GM23248 (cell line): ENCODE data around the gene RFX3. TPM values are rescaled to one million over a fixed set of nuclear protein-coding genes. Genes with fewer than 3 reads are reported as not detected.
A peak's percentile ranks its signal among the peaks of the same experiment; 100 is the strongest.

ENCODE experiments used
- DNase-seq: peaks from one replicate; pipeline ENCODE4 v3.0.0-alpha.2; 2015
- H2AFZ ChIP-seq: fragments of 200-600 bp; sonication (generic); 2 replicates; pipeline ENCODE4 v1.6.1; 2016; ENCODE audit warnings: antibody characterized with exemption
- H3F3A ChIP-seq: fragments of 200-600 bp; sonication (generic); 2 replicates; pipeline ENCODE4 v1.6.1; 2016; ENCODE audit warnings: mild to moderate bottlenecking, antibody characterized with exemption, mixed run types; ENCODE audit not compliant: insufficient read depth
- H3K27ac ChIP-seq: fragments of 200-600 bp; sonication (generic); 2 replicates; pipeline ENCODE4 v1.5.1; 2016; ENCODE audit warnings: mild to moderate bottlenecking
- H3K27me3 ChIP-seq: fragments of 200-600 bp; sonication (generic); replicated peaks from 2 replicates; pipeline ENCODE4 v1.6.1; 2016; ENCODE audit warnings: mild to moderate bottlenecking; ENCODE audit not compliant: insufficient read depth
- H3K36me3 ChIP-seq: fragments of 200-600 bp; sonication (generic); 2 replicates; pipeline ENCODE4 v1.6.1; 2016; ENCODE audit warnings: low read depth, mild to moderate bottlenecking
- H3K4me1 ChIP-seq: fragments of 200-600 bp; sonication (generic); 2 replicates; pipeline ENCODE4 v1.6.1; 2016; ENCODE audit warnings: mild to moderate bottlenecking; ENCODE audit not compliant: insufficient read depth
- H3K4me2 ChIP-seq: fragments of 200-600 bp; sonication (generic); one replicate; pipeline ENCODE4 v1.6.1; 2016; ENCODE audit warnings: mild to moderate bottlenecking; ENCODE audit not compliant: unreplicated experiment
- H3K4me3 ChIP-seq: fragments of 200-600 bp; sonication (generic); 2 replicates; pipeline ENCODE4 v1.5.1; 2016; ENCODE audit warnings: mild to moderate bottlenecking
- H3K79me2 ChIP-seq: fragments of 200-600 bp; sonication (generic); 2 replicates; pipeline ENCODE4 v1.6.1; 2016; ENCODE audit warnings: mild to moderate bottlenecking; ENCODE audit not compliant: insufficient read depth
- H3K9ac ChIP-seq: fragments of 200-600 bp; sonication (generic); 2 replicates; pipeline ENCODE4 v1.6.1; 2016; ENCODE audit warnings: mild to moderate bottlenecking
- H3K9me2 ChIP-seq: fragments of 200-600 bp; sonication (generic); 2 replicates; pipeline ENCODE4 v1.6.1; 2016; ENCODE audit warnings: mixed run types, mild to moderate bottlenecking, moderate library complexity; ENCODE audit not compliant: insufficient read depth
- H3K9me3 ChIP-seq: fragments of 200-600 bp; sonication (generic); one replicate; pipeline ENCODE4 v1.6.1; 2017; ENCODE audit warnings: low read depth
- H4K20me1 ChIP-seq: fragments of 200-600 bp; sonication (generic); 2 replicates; pipeline ENCODE4 v1.6.0; 2016; ENCODE audit not compliant: insufficient read depth
- EZH2 ChIP-seq: fragments of 200-600 bp; sonication (generic); IDR thresholded peaks from 2 replicates; pipeline ENCODE4 v1.6.1; 2018; ENCODE audit warnings: antibody characterized with exemption, mild to moderate bottlenecking; ENCODE audit not compliant: insufficient read depth, poor library complexity, severe bottlenecking
- EZH2phosphoT487 ChIP-seq: fragments of 200-600 bp; sonication (generic); IDR thresholded peaks from 2 replicates; pipeline ENCODE4 v1.6.1; 2018; ENCODE audit warnings: antibody characterized with exemption, moderate library complexity, mild to moderate bottlenecking, low read depth; ENCODE audit not compliant: insufficient read depth
- WGBS, 2 experiments: methylation state at CpG; one replicate each; pipeline ENCODE4 v1.1.6; 2015 to 2017; ENCODE audit warnings: low lambda C conversion rate in 2 of 2, low coverage in 1 of 2; ENCODE audit errors: missing lambda C conversion rate in 2 of 2; 5-methylcytosine and 5-hydroxymethylcytosine counted together
- in situ Hi-C: fragments of 300-500 bp; cut with MboI; formaldehyde crosslinking; loops from 2 replicates; pipeline ENCODE4 v1.15.0; 2020
- polyA plus RNA-seq: library from polyadenylated mRNA; unstranded; fragments of >200 nt; fragmentation: Nextera tagmentation; extraction: Ambion mirVana; gene quantifications from 2 replicates; pipeline ENCODE4 v1.2.1, GENCODE V29; 2016
- total RNA-seq: library from RNA; depleted of rRNA; stranded (reverse); fragments of >200 nt; shearing (Covaris generic); gene quantifications from 2 replicates; pipeline ENCODE4 v1.2.3, GENCODE V29; 2014

The RFX3 gene
- total and polyA plus RNA-seq, 2 experiments from 2014 or later: 0.80 to 1.9 TPM

DNA sequence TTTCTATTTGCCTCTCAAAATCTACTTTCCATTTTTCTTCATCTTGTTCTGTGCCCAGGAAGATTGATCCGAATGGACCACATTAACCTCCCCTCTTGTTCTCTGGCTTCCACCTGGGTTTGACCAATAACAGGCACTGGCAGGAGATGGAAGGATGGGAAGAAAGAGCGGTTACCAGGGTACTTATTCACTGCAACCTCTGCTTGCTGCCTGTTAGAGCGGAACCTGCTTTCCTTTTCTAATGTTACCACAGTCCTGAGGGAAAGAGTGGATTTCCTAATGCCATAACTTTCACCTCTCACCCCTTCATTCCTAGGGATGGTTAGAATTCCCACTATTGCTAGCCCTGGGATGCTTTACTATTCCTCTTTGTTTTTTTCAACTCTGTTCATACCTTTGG is 262.1 kb downstream of the RFX3 start:
- in situ Hi-C loops: no loop called here
- 95% methylated on average over 3 of the region's 3 CpGs for WGBS, 2 experiments

DNA sequence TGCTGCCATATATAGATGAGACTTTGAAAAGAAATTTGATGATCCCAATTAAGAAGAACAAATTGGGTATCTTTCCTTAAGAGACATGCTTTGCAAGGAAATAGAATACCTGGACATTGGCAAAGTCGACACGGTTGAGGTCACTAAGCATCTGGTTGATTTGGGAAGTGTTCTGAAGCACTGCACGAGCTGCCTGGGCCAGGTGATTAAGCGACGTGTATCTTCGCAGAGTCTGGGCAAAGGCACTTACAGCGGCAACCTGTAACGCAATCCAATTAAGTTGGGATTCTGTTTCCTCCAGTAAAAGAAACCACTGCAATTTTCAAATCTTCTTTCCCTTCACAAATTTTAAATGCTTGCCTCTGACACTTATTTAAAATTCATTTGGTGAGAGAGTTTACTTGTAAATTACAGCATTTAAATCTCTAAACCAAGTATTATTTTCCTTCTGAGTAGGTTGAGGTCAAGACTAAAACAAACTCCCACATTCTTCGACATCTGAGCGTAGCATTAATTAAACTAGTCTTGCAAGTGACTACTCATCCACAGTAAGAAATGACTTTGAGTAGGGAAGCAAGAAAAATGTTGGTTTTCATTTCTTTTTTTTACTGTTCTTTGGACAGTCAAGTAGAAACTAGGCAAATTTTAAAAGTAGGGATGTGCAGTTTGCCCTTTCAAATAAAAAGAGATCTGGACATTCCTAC is 262.8 kb downstream of the RFX3 start:
- H3K27ac ChIP-seq: no peak overlapping the region
- TF ChIP-seq EZH2phosphoT487 (no peak), EZH2 (no peak)
- no peaks in the 10 kb centered on the region for H4K20me1 ChIP-seq
- H3K36me3 ChIP-seq: no peaks in the 10 kb centered on the region
- DNase-seq: no peak
- no peak overlapping the region for H3K9ac ChIP-seq
- WGBS, 2 experiments: 92% methylated on average over 10 of the region's 10 CpGs
- no peaks in the 10 kb centered on the region for H3K4me1 ChIP-seq
- H3K9me3 ChIP-seq: no peaks in the 10 kb centered on the region
- H3K9me2 ChIP-seq: no peaks in the 10 kb centered on the region
- no peak overlapping the region for H2AFZ ChIP-seq
- no peak overlapping the region for H3K4me2 ChIP-seq
- no peak overlapping the region for H3K4me3 ChIP-seq
- no peaks in the 10 kb centered on the region for H3K27me3 ChIP-seq
- in situ Hi-C loops: no loop called here
- no peaks in the 10 kb centered on the region for H3F3A ChIP-seq
- no peaks in the 10 kb centered on the region for H3K79me2 ChIP-seq

More for the DNA sequence above, 262.1 kb downstream of the RFX3 start:
- Histone ChIP-seq H3K4me2 (no peak overlapping the region), H3F3A (no peaks in the 10 kb centered on the region), H3K9me3 (no peaks in the 10 kb centered on the region), H3K9ac (no peak overlapping the region), H2AFZ (no peak overlapping the region), H3K79me2 (no peaks in the 10 kb centered on the region), H3K4me1 (no peaks in the 10 kb centered on the region), H4K20me1 (no peaks in the 10 kb centered on the region), H3K36me3 (no peaks in the 10 kb centered on the region), H3K27ac (no peak overlapping the region), H3K27me3 (no peaks in the 10 kb centered on the region), H3K4me3 (no peak overlapping the region), H3K9me2 (no peaks in the 10 kb centered on the region)
- TF ChIP-seq EZH2 (no peak), EZH2phosphoT487 (no peak)
- no peak for DNase-seq

DNA sequence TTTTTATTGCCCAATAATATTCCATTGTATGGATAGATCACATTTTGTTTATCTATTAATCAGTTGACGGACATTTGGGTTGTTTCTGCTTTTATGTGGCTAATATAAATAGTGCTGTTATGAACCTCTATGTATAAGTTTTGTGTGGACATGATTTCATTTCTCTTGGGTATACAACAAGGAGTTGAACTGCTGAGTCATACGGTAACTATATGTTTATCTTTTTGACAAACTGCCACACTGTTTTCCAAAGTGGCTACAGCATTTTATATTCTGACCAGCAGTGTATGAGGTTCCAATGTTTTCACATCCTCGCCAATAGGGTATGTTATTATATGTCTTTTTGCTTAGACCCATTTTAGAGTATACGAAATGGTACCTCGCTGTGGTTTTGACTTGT is 264.3 kb downstream of the RFX3 start:
- Histone ChIP-seq H3K9me2 (no peaks in the 10 kb centered on the region), H4K20me1 (no peaks in the 10 kb centered on the region), H3K27ac (no peak overlapping the region), H3K4me3 (no peak overlapping the region), H3K4me2 (no peak overlapping the region), H2AFZ (no peak overlapping the region), H3K9me3 (no peaks in the 10 kb centered on the region), H3K9ac (no peak overlapping the region), H3K36me3 (no peaks in the 10 kb centered on the region), H3K79me2 (no peaks in the 10 kb centered on the region), H3K4me1 (no peaks in the 10 kb centered on the region), H3K27me3 (no peaks in the 10 kb centered on the region), H3F3A (0 out of 2 replicates have a peak, but pooled peaks cover 4% of the 10 kb centered on the region)
- in situ Hi-C loops: no loop called here
- DNase-seq: no peak
- WGBS, 2 experiments: 95 to 97% methylated on average over 5 of the region's 5 CpGs
- TF ChIP-seq EZH2 (no peak), EZH2phosphoT487 (no peak)

GRCh38 chr9:3256571-3257330 is 269.1 kb downstream of the RFX3 start:
- H3K9me3 ChIP-seq: no peaks in the 10 kb centered on the region
- 83 to 90% methylated on average over 3 of the region's 3 CpGs for WGBS, 2 experiments
- no peak overlapping the region for H3K9ac ChIP-seq
- H3K4me2 ChIP-seq: no peak overlapping the region
- no peak for TF ChIP-seq EZH2
- TF ChIP-seq EZH2phosphoT487: no peak
- H4K20me1 ChIP-seq: no peaks in the 10 kb centered on the region
- no peak overlapping the region for H2AFZ ChIP-seq
- H3K27me3 ChIP-seq: no peaks in the 10 kb centered on the region
- no peaks in the 10 kb centered on the region for H3K79me2 ChIP-seq
- H3K9me2 ChIP-seq: no peaks in the 10 kb centered on the region
- H3K27ac ChIP-seq: no peak overlapping the region
- no peak overlapping the region for H3K4me3 ChIP-seq
- no peaks in the 10 kb centered on the region for H3K36me3 ChIP-seq
- H3K4me1 ChIP-seq: no peaks in the 10 kb centered on the region
- in situ Hi-C loops: no loop called here
- DNase-seq: peak; percentile 4
- 0 out of 2 replicates have a peak, but pooled peaks cover 4% of the 10 kb centered on the region for H3F3A ChIP-seq
